ENCODE measurements around the gene C1orf21.

C1orf21 gene

GRCh38 chr1:184635980-184636431 lies 249.2 kb downstream of the C1orf21 start:
- DNase-seq = no peak

GRCh38 chr1:184637664-184638240 lies 250.9 kb downstream of the C1orf21 start:
- DNase-seq = no peak

- DNase-seq = no peak
Observed at GRCh38 chr1:184639205-184639604, 252.4 kb downstream of the C1orf21 start.

- DNase-seq = no peak
Observed at GRCh38 chr1:184640505-184640904, 253.7 kb downstream of the C1orf21 start.

- no peak for DNase-seq
Observed at GRCh38 chr1:184641894-184642293, 255.1 kb downstream of the C1orf21 start.

GRCh38 chr1:184643661-184644060 lies 256.8 kb downstream of the C1orf21 start:
- DNase-seq = no peak

- DNase-seq = no peak
Observed at GRCh38 chr1:184644771-184645170, 257.9 kb downstream of the C1orf21 start.

- no peak for DNase-seq
Observed at GRCh38 chr1:184646178-184646701, 259.4 kb downstream of the C1orf21 start.

- DNase-seq = no peak
Observed at GRCh38 chr1:184646824-184647223, 260.0 kb downstream of the C1orf21 start.

GRCh38 chr1:184647471-184647870 lies 260.6 kb downstream of the C1orf21 start:
- no peak for DNase-seq

- DNase-seq = no peak
Observed at GRCh38 chr1:184648160-184648855, 261.5 kb downstream of the C1orf21 start.

GRCh38 chr1:184648856-184649201 lies 262.0 kb downstream of the C1orf21 start:
- no peak for DNase-seq

GRCh38 chr1:184649451-184649888 lies 262.6 kb downstream of the C1orf21 start:
- no peak for DNase-seq

GRCh38 chr1:184650177-184650866 lies 263.5 kb downstream of the C1orf21 start:
- no peak for DNase-seq

- no peak for DNase-seq
Observed at GRCh38 chr1:184655185-184655584, 268.4 kb downstream of the C1orf21 start.

- no peak for DNase-seq
Observed at GRCh38 chr1:184656221-184656620, 269.4 kb downstream of the C1orf21 start.

- no peak for DNase-seq
Observed at GRCh38 chr1:184658055-184658454, 271.2 kb downstream of the C1orf21 start.

GRCh38 chr1:184660462-184661191 lies 273.8 kb downstream of the C1orf21 start:
- no peak for DNase-seq

- no peak for DNase-seq
Observed at GRCh38 chr1:184661801-184662200, 275.0 kb downstream of the C1orf21 start.

GRCh38 chr1:184664042-184664660 lies 277.3 kb downstream of the C1orf21 start:
- peak; percentile 73 for DNase-seq

- DNase-seq = no peak
Observed at GRCh38 chr1:184664661-184665060, 277.8 kb downstream of the C1orf21 start.

- DNase-seq = no peak
Observed at GRCh38 chr1:184665360-184665759, 278.5 kb downstream of the C1orf21 start.

- DNase-seq = no peak
Observed at GRCh38 chr1:184669391-184669790, 282.6 kb downstream of the C1orf21 start.

Measured in hematopoietic multipotent progenitor cell treated with erythropoietin and hydrocortisone succinate and interleukin-3 and kit ligand, for 6 days (in vitro differentiated cells).